Neuronal stem cell (in vitro differentiated cells): ENCODE data around the gene SFTA2.

Source experiments
- DNase-seq: peaks from one replicate; pipeline ENCODE4 v3.0.0-alpha.2; 2013; ENCODE audit warnings: low spot score
- H2AFZ ChIP-seq: one replicate; pipeline ENCODE4 v1.6.1; 2013; ENCODE audit warnings: mild to moderate bottlenecking, low read length, inconsistent platforms
- H2AK5ac ChIP-seq: 2 replicates; pipeline ENCODE4 v1.6.1; 2013; ENCODE audit warnings: low read depth, mild to moderate bottlenecking, inconsistent platforms, low read length, moderate library complexity, mixed read lengths
- H2BK120ac ChIP-seq: 2 replicates; pipeline ENCODE4 v1.6.1; 2013; ENCODE audit warnings: low read depth, mild to moderate bottlenecking, inconsistent platforms, low read length, moderate library complexity, mixed read lengths
- H2BK12ac ChIP-seq: one replicate; pipeline ENCODE4 v1.6.1; 2013; ENCODE audit warnings: low read length, inconsistent platforms
- H2BK15ac ChIP-seq: 2 replicates; pipeline ENCODE4 v1.6.1; 2013; ENCODE audit warnings: mild to moderate bottlenecking, low read length, inconsistent platforms, mixed read lengths
- H2BK5ac ChIP-seq: one replicate; pipeline ENCODE4 v1.6.1; 2013; ENCODE audit warnings: inconsistent platforms, mild to moderate bottlenecking, low read length, moderate library complexity
- H3K14ac ChIP-seq: one replicate; pipeline ENCODE4 v1.6.1; 2013; ENCODE audit warnings: low read length, inconsistent platforms
- H3K18ac ChIP-seq: 2 replicates; pipeline ENCODE4 v1.6.1; 2013; ENCODE audit warnings: low read length, inconsistent platforms
- H3K23ac ChIP-seq: 2 replicates; pipeline ENCODE4 v1.6.1; 2013; ENCODE audit warnings: low read depth, mild to moderate bottlenecking, mixed read lengths, low read length, inconsistent platforms; ENCODE audit not compliant: poor library complexity
- H3K27ac ChIP-seq: replicated peaks from 3 replicates; pipeline ENCODE4 v1.5.1; 2013; ENCODE audit warnings: low read length, inconsistent platforms
- H3K27me3 ChIP-seq, 3 experiments: 2 replicates each; pipeline ENCODE4 v1.6.1; 2013; ENCODE audit warnings: low read length in 3 of 3, mild to moderate bottlenecking in 2 of 3, inconsistent platforms in 1 of 3, low read depth in 1 of 3, mixed read lengths in 1 of 3, moderate library complexity in 1 of 3; ENCODE audit not compliant: control insufficient read depth in 3 of 3, insufficient read depth in 3 of 3
- H3K36me3 ChIP-seq, 2 donors: replicated peaks in 1 of 2; 2 replicates each; pipeline ENCODE4 v1.6.1; 2013; ENCODE audit warnings: low read length in 2 of 2; ENCODE audit not compliant: control insufficient read depth in 2 of 2, insufficient read depth in 2 of 2
- H3K4ac ChIP-seq: 2 replicates; pipeline ENCODE4 v1.6.1; 2013; ENCODE audit warnings: inconsistent platforms, mild to moderate bottlenecking, low read length, moderate library complexity
- H3K4me1 ChIP-seq, 2 donors: 1 replicate in 1 of 2; 2 replicates in 1 of 2; pipeline ENCODE4 v1.6.1; 2013; ENCODE audit warnings: low read length in 2 of 2, low read depth in 1 of 2; ENCODE audit not compliant: control insufficient read depth in 2 of 2, insufficient read depth in 1 of 2
- H3K4me2 ChIP-seq: one replicate; pipeline ENCODE4 v1.6.1; 2013; ENCODE audit warnings: mild to moderate bottlenecking, low read length, inconsistent platforms; ENCODE audit not compliant: insufficient read depth, poor library complexity, severe bottlenecking
- H3K4me3 ChIP-seq, 2 donors: 2 replicates each; pipeline ENCODE4 v1.5.1; 2013; ENCODE audit warnings: low read length in 2 of 2, mild to moderate bottlenecking in 2 of 2, inconsistent platforms in 1 of 2, moderate library complexity in 1 of 2
- H3K79me1 ChIP-seq: one replicate; pipeline ENCODE4 v1.6.1; 2013; ENCODE audit warnings: low read depth, mild to moderate bottlenecking, inconsistent platforms, low read length, moderate library complexity
- H3K9ac ChIP-seq: one replicate; pipeline ENCODE4 v1.6.1; 2013; ENCODE audit warnings: mild to moderate bottlenecking, low read depth, low read length, inconsistent platforms; ENCODE audit not compliant: poor library complexity
- H3K9me3 ChIP-seq, 2 donors: replicated peaks in 1 of 2; 2 replicates each; pipeline versions ENCODE3 to v1.6.1; 2013; ENCODE audit warnings: low read length in 2 of 2, mild to moderate bottlenecking in 2 of 2, inconsistent platforms in 1 of 2, low read depth in 1 of 2, mixed read lengths in 1 of 2, moderate library complexity in 1 of 2; ENCODE audit not compliant: control insufficient read depth in 2 of 2, insufficient read depth in 1 of 2
- H4K8ac ChIP-seq: one replicate; pipeline ENCODE4 v1.6.1; 2013; ENCODE audit warnings: low read depth, mild to moderate bottlenecking, inconsistent platforms, low read length, moderate library complexity
- H4K91ac ChIP-seq: one replicate; pipeline ENCODE4 v1.6.1; 2013; ENCODE audit warnings: low read length, low read depth, mild to moderate bottlenecking, inconsistent platforms; ENCODE audit not compliant: poor library complexity
- WGBS, 2 donors: extraction: QIAGEN DNeasy Blood & Tissue Kit; methylation state at CpG; one replicate each; pipeline ENCODE4 v1.1.7; 2013; ENCODE audit warnings: missing lambda C conversion rate in 2 of 2, mixed read lengths in 1 of 2; ENCODE audit not compliant: insufficient read length in 2 of 2, insufficient replicate concordance in 1 of 2; ENCODE audit errors: extremely low coverage in 2 of 2; 5-methylcytosine and 5-hydroxymethylcytosine counted together

Gene SFTA2

GRCh38 chr6:30890646-30891449 lies 41.1 kb downstream of the SFTA2 start:
- H3K4ac ChIP-seq = no peak overlapping the region
- no peak overlapping the region for H2AFZ ChIP-seq
- peak overlapping the region; percentile 32 for H3K23ac ChIP-seq
- H3K18ac ChIP-seq = peak overlapping the region; percentile 77
- H2BK15ac ChIP-seq = no peak overlapping the region
- peaks cover 40% of the 10 kb centered on the region for H3K79me1 ChIP-seq
- no peaks in the 10 kb centered on the region for H3K9me3 ChIP-seq
- H3K14ac ChIP-seq = no peak overlapping the region
- no CpG with 5 or more reads among the region's 12 CpGs for WGBS, 2 donors
- H2BK5ac ChIP-seq = no peak overlapping the region
- no peak overlapping the region for H3K4me2 ChIP-seq
- no peak overlapping the region for H3K27ac ChIP-seq
- no peak overlapping the region for H2BK12ac ChIP-seq
- H4K8ac ChIP-seq = no peak overlapping the region
- H4K91ac ChIP-seq = no peak overlapping the region
- no peak for DNase-seq
- no peak overlapping the region for H3K9ac ChIP-seq
- no peak overlapping the region for H2BK120ac ChIP-seq
- H3K4me3 ChIP-seq = no peak overlapping the region
- H2AK5ac ChIP-seq = peak overlapping the region; percentile 36
- peaks cover 17 to 31% of the 10 kb centered on the region in 2 donors for H3K4me1 ChIP-seq
- peaks cover 60 to 91% of the 10 kb centered on the region in 2 donors for H3K36me3 ChIP-seq
- no peaks in the 10 kb centered on the region for H3K27me3 ChIP-seq

DNA sequence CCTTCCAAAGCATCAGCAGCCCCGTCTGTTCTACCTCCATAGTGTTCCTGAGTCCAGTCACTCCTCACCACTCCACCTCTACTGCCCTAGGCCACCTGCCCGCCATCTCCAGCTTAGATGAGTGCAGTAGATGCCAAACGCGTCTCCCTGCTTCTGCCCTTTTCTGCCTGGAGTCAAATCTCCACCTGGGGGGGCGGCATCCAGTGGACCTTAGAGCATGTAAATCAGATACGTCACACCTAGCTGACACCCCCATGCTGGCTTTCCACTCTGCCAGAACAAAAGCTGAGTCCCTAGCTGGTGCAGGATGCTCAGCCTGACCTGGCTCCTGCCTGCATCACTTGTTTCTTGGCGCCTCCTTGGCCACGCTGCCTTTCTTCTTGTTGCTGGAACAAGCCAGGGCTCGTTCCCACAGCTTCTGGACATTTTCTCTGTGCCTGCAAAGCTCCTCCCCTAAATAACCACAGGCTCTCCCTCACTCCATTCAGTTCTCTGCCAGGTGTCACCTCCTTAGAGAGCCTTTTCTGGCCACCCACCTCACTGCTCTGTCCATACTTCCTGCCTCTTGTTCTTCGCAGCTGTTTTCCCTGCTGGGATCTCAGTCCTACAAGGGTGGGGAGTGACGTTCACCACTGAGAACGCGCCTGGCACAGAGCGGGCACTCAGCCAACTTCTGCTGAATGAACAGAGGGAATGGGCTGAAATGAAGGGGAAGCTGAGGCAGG lies 41.9 kb downstream of the SFTA2 start:
- Histone ChIP-seq H3K14ac (no peak overlapping the region), H2BK5ac (no peak overlapping the region), H3K36me3 (peaks cover 60 to 90% of the 10 kb centered on the region in 2 donors), H3K79me1 (peaks cover 43% of the 10 kb centered on the region), H3K27me3 (no peaks in the 10 kb centered on the region), H2BK120ac (no peak overlapping the region), H3K27ac (peak overlapping the region; percentile 38), H2AK5ac (no peak overlapping the region), H3K4me3 (no peak overlapping the region), H2BK12ac (no peak overlapping the region), H2AFZ (no peak overlapping the region), H3K9me3 (no peaks in the 10 kb centered on the region), H4K8ac (no peak overlapping the region), H3K4ac (no peak overlapping the region), H3K4me2 (no peak overlapping the region), H3K9ac (peak overlapping the region; percentile 31), H3K4me1 (peaks cover 24 to 34% of the 10 kb centered on the region in 2 donors), H4K91ac (no peak overlapping the region), H3K23ac (peak overlapping the region; percentile 32), H3K18ac (no peak overlapping the region), H2BK15ac (no peak overlapping the region)
- no peak for DNase-seq
- WGBS, 2 donors = no CpG with 5 or more reads among the region's 14 CpGs

DNA sequence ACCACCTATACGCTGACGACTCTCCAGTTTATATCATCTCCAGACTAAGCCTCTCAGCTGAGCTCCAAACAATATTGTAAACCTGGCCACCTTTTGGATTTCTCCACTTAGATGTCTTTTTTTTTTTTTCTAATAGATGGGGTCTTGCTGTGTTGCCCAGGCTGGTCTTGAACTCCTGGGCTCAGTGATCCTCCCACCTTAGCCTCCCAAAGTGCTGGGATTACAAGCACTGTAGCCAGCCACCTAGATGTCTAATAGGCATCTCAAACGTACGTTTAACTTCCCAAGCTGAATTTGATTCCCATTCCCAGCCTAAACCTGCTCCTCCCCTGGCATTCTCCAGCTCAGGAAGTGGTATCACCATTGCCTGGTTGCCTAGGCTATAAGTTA lies 42.5 kb downstream of the SFTA2 start:
- H3K36me3 ChIP-seq = peaks cover 54 to 88% of the 10 kb centered on the region in 2 donors
- H2AK5ac ChIP-seq = peak overlapping the region; percentile 98
- no peak for DNase-seq
- no peak overlapping the region for H3K27ac ChIP-seq
- H2AFZ ChIP-seq = no peak overlapping the region
- peaks cover 29 to 36% of the 10 kb centered on the region in 2 donors for H3K4me1 ChIP-seq
- peaks cover 42% of the 10 kb centered on the region for H3K79me1 ChIP-seq
- H3K9me3 ChIP-seq = no peaks in the 10 kb centered on the region
- H3K23ac ChIP-seq = no peak overlapping the region
- H2BK15ac ChIP-seq = no peak overlapping the region
- H3K14ac ChIP-seq = no peak overlapping the region
- WGBS, 2 donors = no CpG with 5 or more reads among the region's 4 CpGs
- H2BK120ac ChIP-seq = peak overlapping the region; percentile 8
- no peak overlapping the region for H3K9ac ChIP-seq
- H3K18ac ChIP-seq = no peak overlapping the region
- H4K8ac ChIP-seq = no peak overlapping the region
- H2BK5ac ChIP-seq = no peak overlapping the region
- H3K4ac ChIP-seq = no peak overlapping the region
- H3K27me3 ChIP-seq = no peaks in the 10 kb centered on the region
- H3K4me3 ChIP-seq = no peak overlapping the region
- no peak overlapping the region for H2BK12ac ChIP-seq
- no peak overlapping the region for H3K4me2 ChIP-seq
- no peak overlapping the region for H4K91ac ChIP-seq
